Caco-2 (cell line): Measurements from ENCODE around the gene KDM5C. TPM values are rescaled to one million over a fixed set of nuclear protein-coding genes. Genes with fewer than 3 reads are reported as not detected.

Experiments used
- BruUV-seq: library from RNA; stranded (reverse); fragments of 400-500 nt; replicated peaks from 2 replicates; lab custom pipeline; 2021; lab: Mats Ljungman, UMichigan
- CTCF ChIA-PET: fragments of 300-600 bp; sonication (Branson Sonifier 250); formaldehyde crosslinking; loops from one replicate; lab custom pipeline; 2022; ENCODE audit warnings: antibody characterized with exemption; lab: Charles Lee
- POLR2A ChIA-PET: fragments of 300-600 bp; sonication (Branson Sonifier 250); formaldehyde crosslinking; loops from one replicate; lab custom pipeline; 2022; ENCODE audit warnings: antibody characterized with exemption; lab: Charles Lee
- DNase-seq, 2 experiments: peaks; one replicate each; pipeline versions ENCODE4 v3.0.0 to v3.0.0-alpha.2; 2020 to 2022
- H3K27me3 ChIP-seq: replicated peaks from 2 replicates; pipeline ENCODE4 v1.6.0; 2011; ENCODE audit warnings: low read length; ENCODE audit not compliant: control insufficient read depth, insufficient read depth
- H3K36me3 ChIP-seq: 2 replicates; pipeline ENCODE4 v1.5.1; 2011; ENCODE audit warnings: low read length; ENCODE audit not compliant: control insufficient read depth, insufficient read depth
- H3K4me1 ChIP-seq: fragments of 250-450 bp; sonication (Bioruptor Pico); 2 replicates; pipeline ENCODE4 v1.5.1; 2020; ENCODE audit warnings: mild to moderate bottlenecking
- H3K4me3 ChIP-seq: 2 replicates; pipeline ENCODE4 v1.5.1; 2011; ENCODE audit warnings: low read depth, mild to moderate bottlenecking, control low read depth, low read length
- H3K9me3 ChIP-seq: fragments of 250-450 bp; sonication (Bioruptor Pico); 2 replicates; pipeline ENCODE4 v1.5.1; 2020; ENCODE audit warnings: mild to moderate bottlenecking, moderate library complexity
- H3K27ac Mint-ChIP-seq: one replicate; pipeline ENCODE4 v1.8.0; 2022; ENCODE audit warnings: mixed read lengths; ENCODE audit not compliant: unreplicated experiment
- H3K27me3 Mint-ChIP-seq: one replicate; pipeline ENCODE4 v1.8.0; 2022; ENCODE audit warnings: mixed read lengths; ENCODE audit not compliant: insufficient read depth, unreplicated experiment
- H3K36me3 Mint-ChIP-seq: one replicate; pipeline ENCODE4 v1.8.0; 2022; ENCODE audit warnings: mild to moderate bottlenecking, mixed read lengths; ENCODE audit not compliant: insufficient read depth, unreplicated experiment
- H3K4me1 Mint-ChIP-seq: one replicate; pipeline ENCODE4 v1.8.0; 2022; ENCODE audit warnings: low read depth, mixed read lengths; ENCODE audit not compliant: unreplicated experiment
- H3K4me3 Mint-ChIP-seq: one replicate; pipeline ENCODE4 v1.8.0; 2022; ENCODE audit warnings: mild to moderate bottlenecking, moderate library complexity, mixed read lengths; ENCODE audit not compliant: unreplicated experiment
- H3K9me3 Mint-ChIP-seq: one replicate; pipeline ENCODE4 v1.8.0; 2022; ENCODE audit warnings: mixed read lengths; ENCODE audit not compliant: unreplicated experiment
- intact Hi-C: fragments of 100-400 bp; cut with micrococcal nuclease; formaldehyde crosslinking; loops from one replicate; pipeline ENCODE4 v1.10.0; 2022; ENCODE audit not compliant: unreplicated experiment
- total RNA-seq: library from RNA; stranded (reverse); gene quantifications from 2 replicates; pipeline ENCODE4 v1.2.3, GENCODE V29; 2022
- TF ChIP-seq, protein P1 (sequence below), 2 experiments: fragments of 200-600 bp in 1 of 2; IDR thresholded peaks; 1 replicate in 1 of 2; 2 replicates in 1 of 2; pipeline versions ENCODE4 v1.5.1 to v1.8.0; 2011 to 2022; ENCODE audit warnings: antibody characterized with exemption in 1 of 2, control low read depth in 1 of 2, inconsistent platforms in 1 of 2, low read depth in 1 of 2, low read length in 1 of 2, mild to moderate bottlenecking in 1 of 2, moderate library complexity in 1 of 2; ENCODE audit not compliant: insufficient read depth in 1 of 2, severe bottlenecking in 1 of 2, unreplicated experiment in 1 of 2

KDM5C gene
- total RNA-seq, 1 experiment from 2014 or later, result 84.5 TPM

GRCh38 chrX:53227224-53227765, 2.3 kb upstream of the KDM5C start:
- intact Hi-C loops, result loop anchor here (10.0 kb wide), 1 partner anchor 132 kb away; the partner anchor contains the start of gene KANTR
- H3K36me3 Mint-ChIP-seq, result peaks cover 8% of the 10 kb centered on the region
- H3K27me3 ChIP-seq, result no peaks in the 10 kb centered on the region
- peaks cover 6% of the 10 kb centered on the region for H3K4me1 ChIP-seq
- no peak overlapping the region for H3K4me3 Mint-ChIP-seq
- H3K27me3 Mint-ChIP-seq, result no peaks in the 10 kb centered on the region
- no peaks in the 10 kb centered on the region for H3K4me1 Mint-ChIP-seq
- no peaks in the 10 kb centered on the region for H3K9me3 ChIP-seq
- H3K9me3 Mint-ChIP-seq, result no peaks in the 10 kb centered on the region
- no TSS peak for BruUV-seq
- POLR2A ChIA-PET, result no interaction called here
- H3K36me3 ChIP-seq, result no peaks in the 10 kb centered on the region
- TF ChIP-seq, protein P1, sequence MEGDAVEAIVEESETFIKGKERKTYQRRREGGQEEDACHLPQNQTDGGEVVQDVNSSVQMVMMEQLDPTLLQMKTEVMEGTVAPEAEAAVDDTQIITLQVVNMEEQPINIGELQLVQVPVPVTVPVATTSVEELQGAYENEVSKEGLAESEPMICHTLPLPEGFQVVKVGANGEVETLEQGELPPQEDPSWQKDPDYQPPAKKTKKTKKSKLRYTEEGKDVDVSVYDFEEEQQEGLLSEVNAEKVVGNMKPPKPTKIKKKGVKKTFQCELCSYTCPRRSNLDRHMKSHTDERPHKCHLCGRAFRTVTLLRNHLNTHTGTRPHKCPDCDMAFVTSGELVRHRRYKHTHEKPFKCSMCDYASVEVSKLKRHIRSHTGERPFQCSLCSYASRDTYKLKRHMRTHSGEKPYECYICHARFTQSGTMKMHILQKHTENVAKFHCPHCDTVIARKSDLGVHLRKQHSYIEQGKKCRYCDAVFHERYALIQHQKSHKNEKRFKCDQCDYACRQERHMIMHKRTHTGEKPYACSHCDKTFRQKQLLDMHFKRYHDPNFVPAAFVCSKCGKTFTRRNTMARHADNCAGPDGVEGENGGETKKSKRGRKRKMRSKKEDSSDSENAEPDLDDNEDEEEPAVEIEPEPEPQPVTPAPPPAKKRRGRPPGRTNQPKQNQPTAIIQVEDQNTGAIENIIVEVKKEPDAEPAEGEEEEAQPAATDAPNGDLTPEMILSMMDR (IDR thresholded peaks at IDR 0.05; ENCODE audit: insufficient read depth in 1 of 2, low read depth in 1 of 2, low read length in 1 of 2, severe bottlenecking in 1 of 2, unreplicated experiment in 1 of 2), result no peak
- H3K27ac Mint-ChIP-seq, result no peak overlapping the region
- DNase-seq, result no peak
- no peak overlapping the region for H3K4me3 ChIP-seq
- CTCF ChIA-PET, result no interaction called here

DNA sequence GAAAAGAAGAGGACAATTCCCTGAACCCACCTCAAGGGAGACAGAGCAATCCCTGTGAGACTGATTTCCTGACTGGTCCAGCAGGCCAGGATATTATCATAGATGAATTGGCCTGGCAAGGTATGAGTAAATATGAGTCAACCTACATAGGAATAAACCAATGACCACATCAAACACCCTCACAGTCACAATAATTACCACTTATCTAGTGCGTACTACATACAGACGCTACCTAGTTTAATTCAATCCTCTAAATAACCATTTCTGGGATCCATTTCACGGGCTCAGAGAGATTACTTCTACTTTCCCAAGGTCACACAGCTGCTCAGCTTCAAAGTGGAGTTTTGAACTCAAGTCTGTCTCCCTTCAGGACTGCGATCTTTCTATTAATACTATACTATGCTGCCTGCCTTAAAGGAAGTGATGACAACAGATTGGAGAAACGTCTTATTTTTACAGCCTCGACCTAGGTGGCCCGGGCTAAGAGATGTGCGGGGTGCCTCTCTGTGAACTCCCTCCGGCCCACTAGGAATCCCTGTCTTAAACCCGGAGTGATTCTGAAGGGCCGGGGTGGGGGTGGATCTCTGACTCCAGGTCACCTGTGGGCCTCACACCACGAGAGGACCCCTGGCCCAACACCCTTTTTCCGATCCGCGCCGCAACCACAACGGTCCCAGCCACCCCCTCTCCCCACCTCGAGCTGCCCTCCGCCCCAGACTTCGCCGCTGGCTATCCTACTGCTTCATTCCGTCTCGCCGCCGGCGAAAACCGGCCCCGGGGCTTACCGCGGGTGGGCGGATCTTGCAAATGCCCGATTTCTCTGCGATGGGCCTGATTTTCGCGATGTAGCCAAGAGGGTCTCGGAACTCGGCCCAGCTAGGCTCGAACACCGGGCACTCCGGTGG, 800 bp downstream of the KDM5C start:
- H3K27ac Mint-ChIP-seq, result peak overlapping the region; percentile 99
- peak overlapping the region; percentile 81 for H3K4me3 ChIP-seq
- POLR2A ChIA-PET, result no interaction called here

More for the DNA sequence above, 800 bp downstream of the KDM5C start:
- no TSS peak for BruUV-seq
- Mint-ChIP-seq H3K4me1 (no peaks in the 10 kb centered on the region), H3K36me3 (peaks cover 16% of the 10 kb centered on the region), H3K9me3 (no peaks in the 10 kb centered on the region), H3K4me3 (peak overlapping the region; percentile 96), H3K27me3 (no peaks in the 10 kb centered on the region)
- CTCF ChIA-PET, result interaction anchor here (1.3 kb wide), 1 partner anchor 229 kb away, joined by 3 read pairs; no protein-coding TSS in a partner anchor
- DNase-seq, result no peak
- intact Hi-C loops, result loop anchor here (10.0 kb wide), 1 partner anchor 129 kb away; the partner anchor contains the start of gene KANTR
- peaks cover 6% of the 10 kb centered on the region for H3K4me1 ChIP-seq
- no peaks in the 10 kb centered on the region for H3K27me3 ChIP-seq
- H3K36me3 ChIP-seq, result no peaks in the 10 kb centered on the region
- TF ChIP-seq, protein P1 (IDR thresholded peaks at IDR 0.05; ENCODE audit: insufficient read depth in 1 of 2, low read depth in 1 of 2, low read length in 1 of 2, severe bottlenecking in 1 of 2, unreplicated experiment in 1 of 2), result no peak
- H3K9me3 ChIP-seq, result no peaks in the 10 kb centered on the region
